ENCODE data around the gene COLEC12. TPM values are rescaled to one million over a fixed set of nuclear protein-coding genes. Genes with fewer than 3 reads are reported as not detected.

COLEC12 gene
- total RNA-seq, 1 experiment from 2014 or later: not detected

GRCh38 chr18:422966-423365 lies 77.5 kb downstream of the COLEC12 start:
- Histone ChIP-seq H2AFZ (ENCODE audit: low read depth, low read length, poor library complexity, severe bottlenecking) (no peak overlapping the region), H3K27me3 (ENCODE audit: insufficient read depth, low read length) (no peaks in the 10 kb centered on the region), H3K9me3 (ENCODE audit: control insufficient read depth in 1 of 2, insufficient read depth in 1 of 2, low read depth in 1 of 2, low read length in 2 of 2) (no peaks in the 10 kb centered on the region), H3K27ac (ENCODE audit: low read depth, low read length) (no peak overlapping the region), H3K4me3 (replicated peaks in 1 of 2; ENCODE audit: low read depth in 1 of 2, low read length in 2 of 2) (no peak overlapping the region), H3K9me2 (ENCODE audit: insufficient read depth) (no peaks in the 10 kb centered on the region), H3K36me3 (ENCODE audit: control insufficient read depth in 1 of 2, insufficient read depth in 2 of 2, low read length in 2 of 2) (no peaks in the 10 kb centered on the region), H3K79me2 (ENCODE audit: insufficient read depth, low read length) (no peaks in the 10 kb centered on the region), H3K4me1 (ENCODE audit: control insufficient read depth in 1 of 2, insufficient read depth in 2 of 2, low read length in 2 of 2) (peaks cover 2 to 15% of the 10 kb centered on the region in 2 experiments; a peak in 1 of 4 replicates), H4K20me1 (ENCODE audit: insufficient read depth) (no peaks in the 10 kb centered on the region), H3K4me2 (ENCODE audit: low read length) (no peak overlapping the region), H3K9ac (ENCODE audit: low read length) (no peak overlapping the region)
- no peak for ATAC-seq
- no peak for TF ChIP-seq EZH2 (IDR thresholded peaks at IDR 0.05)
- no peak for TF ChIP-seq SP1 (IDR thresholded peaks at IDR 0.05; ENCODE audit: low read depth)
- no peak for TF ChIP-seq SIN3A (IDR thresholded peaks at IDR 0.05; ENCODE audit: low read depth)
- TF ChIP-seq POLR2AphosphoS5 (IDR thresholded peaks at IDR 0.05; ENCODE audit: low read depth, low read length): no peak
- no peak for TF ChIP-seq ZBTB33 (IDR thresholded peaks at IDR 0.05; ENCODE audit: extremely low read depth, insufficient replicate concordance, low read length)
- no peak for TF ChIP-seq CEBPB (IDR thresholded peaks at IDR 0.05; ENCODE audit: low read depth)
- TF ChIP-seq ATF3 (IDR thresholded peaks at IDR 0.05): no peak
- no peak for TF ChIP-seq CTCF (IDR thresholded peaks at IDR 0.05 in 2 of 3, conservative IDR thresholded peaks at IDR 0.05 in 1 of 3; ENCODE audit: borderline replicate concordance in 1 of 3, insufficient read depth in 1 of 3, low read depth in 2 of 3, low read length in 2 of 3)
- no peak for TF ChIP-seq CBX3 (IDR thresholded peaks at IDR 0.05; ENCODE audit: low read depth)
- no peak for TF ChIP-seq ZNF274 (IDR thresholded peaks at IDR 0.05; ENCODE audit: low read depth, low read length)
- TF ChIP-seq, protein P1, sequence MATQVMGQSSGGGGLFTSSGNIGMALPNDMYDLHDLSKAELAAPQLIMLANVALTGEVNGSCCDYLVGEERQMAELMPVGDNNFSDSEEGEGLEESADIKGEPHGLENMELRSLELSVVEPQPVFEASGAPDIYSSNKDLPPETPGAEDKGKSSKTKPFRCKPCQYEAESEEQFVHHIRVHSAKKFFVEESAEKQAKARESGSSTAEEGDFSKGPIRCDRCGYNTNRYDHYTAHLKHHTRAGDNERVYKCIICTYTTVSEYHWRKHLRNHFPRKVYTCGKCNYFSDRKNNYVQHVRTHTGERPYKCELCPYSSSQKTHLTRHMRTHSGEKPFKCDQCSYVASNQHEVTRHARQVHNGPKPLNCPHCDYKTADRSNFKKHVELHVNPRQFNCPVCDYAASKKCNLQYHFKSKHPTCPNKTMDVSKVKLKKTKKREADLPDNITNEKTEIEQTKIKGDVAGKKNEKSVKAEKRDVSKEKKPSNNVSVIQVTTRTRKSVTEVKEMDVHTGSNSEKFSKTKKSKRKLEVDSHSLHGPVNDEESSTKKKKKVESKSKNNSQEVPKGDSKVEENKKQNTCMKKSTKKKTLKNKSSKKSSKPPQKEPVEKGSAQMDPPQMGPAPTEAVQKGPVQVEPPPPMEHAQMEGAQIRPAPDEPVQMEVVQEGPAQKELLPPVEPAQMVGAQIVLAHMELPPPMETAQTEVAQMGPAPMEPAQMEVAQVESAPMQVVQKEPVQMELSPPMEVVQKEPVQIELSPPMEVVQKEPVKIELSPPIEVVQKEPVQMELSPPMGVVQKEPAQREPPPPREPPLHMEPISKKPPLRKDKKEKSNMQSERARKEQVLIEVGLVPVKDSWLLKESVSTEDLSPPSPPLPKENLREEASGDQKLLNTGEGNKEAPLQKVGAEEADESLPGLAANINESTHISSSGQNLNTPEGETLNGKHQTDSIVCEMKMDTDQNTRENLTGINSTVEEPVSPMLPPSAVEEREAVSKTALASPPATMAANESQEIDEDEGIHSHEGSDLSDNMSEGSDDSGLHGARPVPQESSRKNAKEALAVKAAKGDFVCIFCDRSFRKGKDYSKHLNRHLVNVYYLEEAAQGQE (IDR thresholded peaks at IDR 0.05; ENCODE audit: low read depth): no peak
- TF ChIP-seq POLR2A (IDR thresholded peaks at IDR 0.05; ENCODE audit: borderline replicate concordance, extremely low read depth, insufficient read depth, insufficient read length): no peak
- no peak for DNase-seq (ENCODE audit: low read depth, low spot score)
- ChIA-PET POLR2A (no interaction called here), CTCF (no interaction called here), RAD21 (ENCODE audit: low non-redundant PET in 1 of 2, low total read pairs in 2 of 2, uncharacterized antibody in 2 of 2, unreplicated experiment in 2 of 2) (no interaction called here)
- intact Hi-C loops (cut with micrococcal nuclease): no loop called here
- no TSS peak for BruUV-seq (replicated peaks)

Data from HCT116 (cell line).